ENCODE data around the gene DNMT3B. TPM values are rescaled to one million over a fixed set of nuclear protein-coding genes. Genes with fewer than 3 reads are reported as not detected.

The DNMT3B gene
- total RNA-seq, 1 donor from 2014 or later = 13.0 TPM

DNA sequence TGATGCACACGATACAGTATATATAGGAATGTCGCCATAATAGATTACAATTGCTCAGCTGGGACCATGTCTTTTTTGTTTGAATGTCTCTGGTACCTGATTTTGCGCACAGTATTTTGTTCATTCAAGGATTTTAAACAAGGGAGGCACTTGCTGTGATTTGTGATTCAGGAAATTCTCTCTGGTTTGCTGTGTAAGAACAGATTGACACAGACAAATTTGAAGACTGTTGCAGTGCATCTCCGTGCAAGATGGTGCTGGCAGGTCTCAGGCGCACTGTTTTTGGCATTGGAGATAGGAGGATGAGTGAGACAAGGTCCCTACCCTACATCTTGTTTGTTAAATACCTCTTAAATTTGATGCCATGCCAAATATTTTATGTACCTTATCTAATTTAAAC is 60.0 kb downstream of the DNMT3B start:
- DNase-seq (ENCODE audit: low read depth) = no peak

DNA sequence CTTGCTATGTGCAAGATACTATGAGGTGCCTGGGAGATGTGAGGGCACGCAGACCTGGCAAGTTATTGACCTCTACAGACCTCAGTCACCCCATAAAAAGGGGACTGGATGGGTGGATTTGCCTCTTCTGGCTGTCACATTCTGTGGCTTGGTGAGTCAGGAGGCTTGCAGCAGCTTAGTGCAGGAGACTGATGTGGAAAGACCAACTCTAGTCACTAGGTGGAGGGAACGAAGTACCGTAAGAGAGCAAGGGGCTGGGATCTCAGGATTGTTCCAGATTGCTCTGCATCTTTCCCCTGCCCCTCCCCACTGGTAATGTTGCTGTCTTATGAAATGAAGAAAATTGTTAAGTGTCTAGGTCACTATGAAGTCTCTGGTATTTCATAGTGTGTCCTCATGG is 60.9 kb downstream of the DNMT3B start:
- peak; percentile 83 for DNase-seq (ENCODE audit: low read depth)

DNA sequence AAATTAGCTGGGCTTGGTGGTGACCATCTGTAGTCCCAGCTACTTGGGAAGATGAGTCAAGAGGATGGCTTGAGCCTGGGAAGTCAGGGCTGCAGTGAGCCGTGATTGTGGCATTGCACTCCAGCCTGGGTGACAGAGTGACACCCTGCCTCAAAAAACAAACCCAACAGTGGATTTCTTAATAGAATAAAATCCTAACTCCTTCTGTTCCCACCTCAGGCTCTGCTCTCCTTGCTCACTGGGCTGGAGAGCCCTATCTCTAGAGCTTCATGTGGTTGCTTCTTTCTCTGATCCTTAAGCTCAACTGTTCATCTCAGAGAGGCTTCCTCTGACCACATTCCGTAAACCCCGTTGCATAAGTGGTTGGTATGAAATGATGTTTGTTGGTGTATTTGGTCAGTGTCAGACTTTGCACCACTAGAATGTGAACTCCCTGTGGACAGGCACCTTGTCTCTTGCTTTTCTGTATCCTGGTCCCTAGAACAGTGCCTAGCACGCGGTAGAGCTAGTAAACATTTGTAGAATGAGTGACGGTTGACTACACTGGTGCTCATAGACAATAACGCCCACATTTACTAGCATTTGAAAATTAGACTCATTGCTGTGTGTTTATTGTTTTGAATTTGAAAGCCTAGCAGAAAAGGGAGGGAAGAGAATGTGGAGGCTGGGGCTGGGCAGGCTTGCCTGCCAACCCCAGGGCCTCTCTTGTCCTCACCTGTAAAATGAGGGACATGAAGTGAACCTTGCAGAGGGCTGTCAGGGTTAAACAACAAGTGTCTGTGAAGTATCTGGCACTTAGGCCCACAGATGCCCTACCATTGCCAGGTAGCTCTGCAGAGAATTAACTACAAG is 61.8 kb downstream of the DNMT3B start:
- DNase-seq (ENCODE audit: low read depth) = peak; percentile 19

DNA sequence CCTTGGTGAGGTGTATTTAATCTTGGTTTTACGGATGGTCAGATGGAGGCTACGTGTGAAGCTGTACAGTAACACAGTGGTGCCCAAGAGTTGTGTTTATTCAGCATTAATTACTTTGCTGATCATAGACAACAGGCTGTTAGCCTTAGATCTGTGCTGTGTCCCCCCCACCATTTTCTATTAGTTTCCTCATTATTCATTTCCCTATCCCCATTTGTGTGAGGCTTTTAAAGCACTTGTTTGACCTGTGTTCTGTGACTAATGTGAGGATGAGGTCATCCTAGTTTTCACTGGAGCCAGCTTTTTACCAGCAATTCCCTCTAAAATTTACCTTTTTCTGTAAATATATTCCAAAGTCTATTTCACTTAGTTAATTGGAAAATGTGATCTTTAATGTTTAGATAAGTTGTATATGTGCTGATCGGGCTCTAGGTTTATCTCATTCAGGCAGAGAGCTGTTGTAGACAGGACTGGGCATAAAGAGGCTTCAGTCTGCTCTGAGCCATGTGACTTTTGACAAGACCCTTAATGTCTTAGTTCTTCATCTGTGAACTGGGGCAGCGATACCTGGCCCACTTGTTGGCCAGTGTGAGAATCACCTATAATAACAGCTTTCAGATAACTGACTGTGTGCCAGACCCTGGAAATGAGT is 66.0 kb downstream of the DNMT3B start:
- DNase-seq (ENCODE audit: low read depth) = peak; percentile 61

DNA sequence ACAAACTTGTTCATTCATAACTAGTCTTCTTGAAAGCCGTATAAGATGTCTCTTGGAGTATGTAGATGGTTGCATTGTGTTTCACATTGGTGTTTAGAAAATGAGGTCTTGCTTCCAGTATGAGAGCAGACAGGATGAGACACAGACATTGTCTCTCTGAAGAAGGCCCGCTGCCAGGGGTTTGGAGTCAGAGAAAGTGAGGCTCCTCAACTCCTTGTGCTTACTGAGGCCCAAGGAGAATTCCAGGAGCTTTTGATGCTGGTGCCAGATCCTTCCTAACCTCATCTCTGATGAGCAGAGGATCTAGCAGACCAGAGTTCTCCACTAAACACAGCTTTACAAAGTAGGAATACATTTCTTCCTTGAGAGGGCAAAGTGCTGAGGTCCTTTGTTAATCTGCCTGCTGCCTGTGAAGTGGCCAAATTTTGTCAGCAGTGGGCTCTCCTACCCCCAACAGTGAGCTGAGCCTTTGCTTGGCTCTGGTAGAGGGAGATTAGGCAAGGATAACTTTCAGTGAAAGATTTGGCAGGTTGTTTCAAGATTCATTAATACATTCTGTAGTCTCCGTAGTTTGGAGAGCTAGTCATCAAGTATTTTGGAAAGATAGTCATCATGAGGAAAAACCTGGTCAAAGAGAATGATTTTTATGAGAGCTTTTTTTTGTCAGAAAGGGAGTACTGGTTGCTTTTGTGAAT is 67.3 kb downstream of the DNMT3B start:
- DNase-seq (ENCODE audit: low read depth) = no peak

DNA sequence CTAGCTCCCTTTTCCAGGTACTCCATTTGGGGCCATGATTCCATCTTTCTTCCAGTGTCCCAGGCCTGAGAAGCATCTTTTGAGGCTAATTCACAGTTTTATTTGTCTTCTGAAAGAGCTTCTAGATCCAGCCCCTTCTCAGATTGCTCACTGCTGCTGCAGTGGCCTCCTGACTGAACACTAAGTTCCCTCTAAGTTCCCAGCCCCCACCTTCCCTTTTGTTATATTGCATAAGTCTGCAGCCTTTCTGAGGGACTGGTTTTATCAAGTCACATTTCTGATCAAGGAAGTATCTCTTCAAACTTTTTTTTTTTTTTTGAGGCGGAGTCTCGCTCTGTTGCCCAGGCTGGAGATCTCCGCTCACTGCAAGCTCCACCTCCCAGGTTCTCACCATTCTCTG is 68.3 kb downstream of the DNMT3B start:
- peak; percentile 75 for DNase-seq (ENCODE audit: low read depth)

DNA sequence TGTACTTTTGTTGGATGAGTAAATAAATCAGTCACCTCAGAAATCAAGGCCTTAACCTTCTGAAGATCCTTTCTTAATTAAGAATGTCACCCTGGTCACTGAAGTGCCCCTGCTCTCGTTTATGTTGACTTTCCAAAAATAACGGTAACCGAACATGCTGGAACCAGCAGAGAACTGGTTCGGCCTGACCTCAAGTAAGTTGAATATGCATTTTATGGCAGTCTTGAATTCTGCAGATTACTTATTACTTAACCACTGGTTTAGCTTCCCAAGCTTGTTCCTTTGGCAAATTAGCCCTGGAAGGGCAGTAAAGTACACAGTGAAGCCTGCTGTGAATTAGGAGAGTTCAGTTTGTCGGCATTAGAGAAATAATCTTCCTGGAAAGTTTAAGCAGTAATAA is 69.8 kb downstream of the DNMT3B start:
- peak; percentile 76 for DNase-seq (ENCODE audit: low read depth)

DNA sequence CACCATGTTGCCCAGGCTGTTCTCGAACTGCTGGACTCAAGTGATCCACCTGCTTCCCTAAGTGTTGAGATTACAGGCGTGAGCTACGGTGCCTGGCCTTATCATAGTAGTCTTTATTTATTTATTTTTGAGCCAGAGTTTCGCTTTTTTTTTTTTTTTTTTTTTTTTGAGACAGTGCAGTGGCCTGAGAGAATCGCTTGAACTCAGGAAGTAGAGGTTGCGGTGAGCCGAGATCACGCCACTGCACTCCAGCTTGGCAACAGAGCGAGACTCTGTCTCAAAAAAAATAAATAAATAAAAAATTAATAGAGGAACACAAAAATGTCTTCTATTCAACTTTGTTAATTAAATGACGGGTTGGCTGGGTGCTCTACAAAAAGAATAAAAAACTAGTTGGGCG is 70.5 kb downstream of the DNMT3B start:
- no peak for DNase-seq (ENCODE audit: low read depth)

DNA sequence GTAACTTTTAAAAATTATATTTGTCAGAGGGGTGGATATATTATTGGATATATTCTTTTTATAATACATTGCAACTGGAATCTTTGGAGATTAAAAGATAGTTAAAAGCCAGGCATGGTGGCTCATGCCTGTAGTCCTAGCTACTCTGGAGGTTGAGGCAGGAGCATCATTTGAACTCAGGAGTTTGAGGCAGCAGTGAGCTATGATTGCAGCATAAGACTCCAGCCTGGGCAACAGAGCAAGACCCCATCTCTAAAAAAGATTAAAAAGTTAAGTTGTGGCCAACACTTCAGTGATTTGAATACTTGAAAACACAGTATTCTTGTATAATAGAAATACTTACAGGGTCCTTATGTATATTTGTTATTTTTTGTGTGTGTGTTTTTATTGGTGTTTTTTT is 72.8 kb downstream of the DNMT3B start:
- DNase-seq (ENCODE audit: low read depth) = no peak

DNA sequence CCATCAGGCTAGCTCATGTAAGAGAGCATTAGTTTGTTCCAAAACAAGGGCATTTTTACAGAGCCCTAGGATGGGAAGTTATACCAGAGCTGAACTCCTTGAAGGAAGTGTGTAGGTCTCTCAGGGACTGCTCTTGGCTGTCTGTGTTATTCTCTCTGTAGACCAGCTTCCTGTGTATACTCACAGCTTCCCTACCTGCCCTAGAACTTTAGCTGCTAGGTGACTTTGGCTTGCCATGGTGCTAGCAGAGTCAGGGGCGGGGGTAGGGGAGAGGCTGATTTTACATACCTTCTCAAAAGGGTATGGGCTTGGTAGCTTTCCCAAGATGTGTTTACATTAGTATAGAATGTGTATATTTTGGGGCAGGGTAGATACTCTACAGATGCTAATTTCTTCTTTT is 75.0 kb downstream of the DNMT3B start:
- DNase-seq (ENCODE audit: low read depth) = no peak

DNA sequence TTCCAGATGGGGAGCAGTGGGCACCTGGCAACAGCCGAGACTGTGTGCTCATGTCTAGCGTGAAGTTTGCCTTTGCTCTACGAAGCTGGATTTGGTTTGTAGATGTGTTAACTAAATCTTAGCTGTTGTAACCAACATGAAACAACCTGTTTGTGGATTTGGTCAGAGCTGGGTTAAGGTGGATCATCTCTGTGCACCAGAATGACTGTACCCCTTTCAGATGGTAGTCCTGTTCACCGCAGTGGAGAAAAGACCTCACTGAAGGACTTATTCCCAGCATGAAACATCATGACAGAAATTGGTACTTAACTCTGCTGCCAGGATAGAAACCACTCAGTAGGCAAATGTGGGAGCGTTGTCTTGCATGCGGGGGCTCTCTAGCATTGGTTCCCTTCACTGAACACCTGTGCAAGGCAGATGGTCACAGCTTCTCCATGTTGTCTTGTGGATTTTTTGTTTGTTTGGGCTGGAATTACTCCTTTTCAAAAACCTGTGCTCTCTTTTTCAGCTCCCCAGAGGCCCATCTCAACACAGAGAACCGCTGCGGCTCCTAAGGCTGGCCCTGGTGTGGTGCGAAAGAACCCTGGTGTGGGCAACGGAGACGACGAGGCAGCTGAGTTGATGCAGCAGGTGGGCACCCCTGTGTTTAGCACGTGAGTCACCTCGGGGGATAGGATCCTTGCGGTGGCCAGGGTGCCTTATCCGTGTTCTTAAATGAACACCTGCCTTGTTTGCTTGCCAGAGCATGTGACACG is 77.2 kb downstream of the DNMT3B start:
- no peak for DNase-seq (ENCODE audit: low read depth)

DNA sequence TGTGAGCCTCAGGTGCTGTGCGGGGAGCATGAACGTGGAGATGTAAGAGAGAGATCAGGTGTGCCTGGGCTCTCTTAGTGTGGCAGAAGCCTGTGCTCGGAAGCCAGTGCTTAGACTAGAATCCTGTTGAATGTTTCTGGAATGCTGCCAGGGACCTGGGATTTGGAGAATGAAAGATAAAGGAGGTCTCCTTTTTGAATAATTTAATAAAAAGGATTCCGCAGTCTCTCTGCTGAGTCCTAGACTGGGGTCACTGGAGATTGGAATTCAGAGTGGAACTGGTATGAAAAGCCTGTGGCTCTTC is 77.7 kb downstream of the DNMT3B start:
- DNase-seq (ENCODE audit: low read depth) = no peak

DNA sequence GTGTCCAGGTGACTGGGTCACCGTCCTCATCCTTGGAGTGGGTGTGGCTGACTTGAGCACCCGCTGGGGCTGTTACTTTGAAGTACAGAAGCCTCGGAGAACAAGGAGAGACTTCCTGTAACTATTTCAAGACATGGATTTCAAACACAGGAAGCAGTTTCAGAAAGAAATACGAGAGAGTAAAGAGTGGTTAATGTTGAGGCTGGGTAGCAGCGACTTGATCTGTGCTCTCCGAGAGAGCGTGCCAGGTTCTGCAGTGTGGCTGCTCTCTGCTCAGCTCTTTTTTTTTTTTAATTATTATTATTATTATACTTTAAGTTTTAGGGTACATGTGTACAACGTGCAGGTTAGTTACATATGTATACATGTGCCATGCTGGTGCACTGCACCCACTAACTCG is 79.0 kb downstream of the DNMT3B start:
- DNase-seq (ENCODE audit: low read depth) = no peak

DNA sequence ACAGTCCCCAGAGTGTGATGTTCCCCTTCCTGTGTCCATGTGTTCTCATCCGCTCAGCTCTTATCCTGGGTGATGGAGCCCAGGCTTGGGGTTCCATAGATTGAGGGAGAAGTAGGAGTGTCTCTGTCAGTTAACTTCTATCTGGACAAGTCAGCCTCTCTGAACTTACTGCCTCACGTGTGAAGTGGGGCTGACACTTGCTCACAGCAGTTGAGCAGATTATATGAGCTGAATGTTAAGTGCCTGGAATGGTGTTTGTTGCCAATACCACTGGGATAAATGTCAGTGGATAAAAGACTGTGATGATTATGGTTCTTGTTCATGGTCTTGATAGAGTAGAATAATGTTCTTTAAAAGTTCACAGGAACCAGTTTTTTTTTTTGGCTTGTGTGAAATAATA is 79.4 kb downstream of the DNMT3B start:
- no peak for DNase-seq (ENCODE audit: low read depth)

DNA sequence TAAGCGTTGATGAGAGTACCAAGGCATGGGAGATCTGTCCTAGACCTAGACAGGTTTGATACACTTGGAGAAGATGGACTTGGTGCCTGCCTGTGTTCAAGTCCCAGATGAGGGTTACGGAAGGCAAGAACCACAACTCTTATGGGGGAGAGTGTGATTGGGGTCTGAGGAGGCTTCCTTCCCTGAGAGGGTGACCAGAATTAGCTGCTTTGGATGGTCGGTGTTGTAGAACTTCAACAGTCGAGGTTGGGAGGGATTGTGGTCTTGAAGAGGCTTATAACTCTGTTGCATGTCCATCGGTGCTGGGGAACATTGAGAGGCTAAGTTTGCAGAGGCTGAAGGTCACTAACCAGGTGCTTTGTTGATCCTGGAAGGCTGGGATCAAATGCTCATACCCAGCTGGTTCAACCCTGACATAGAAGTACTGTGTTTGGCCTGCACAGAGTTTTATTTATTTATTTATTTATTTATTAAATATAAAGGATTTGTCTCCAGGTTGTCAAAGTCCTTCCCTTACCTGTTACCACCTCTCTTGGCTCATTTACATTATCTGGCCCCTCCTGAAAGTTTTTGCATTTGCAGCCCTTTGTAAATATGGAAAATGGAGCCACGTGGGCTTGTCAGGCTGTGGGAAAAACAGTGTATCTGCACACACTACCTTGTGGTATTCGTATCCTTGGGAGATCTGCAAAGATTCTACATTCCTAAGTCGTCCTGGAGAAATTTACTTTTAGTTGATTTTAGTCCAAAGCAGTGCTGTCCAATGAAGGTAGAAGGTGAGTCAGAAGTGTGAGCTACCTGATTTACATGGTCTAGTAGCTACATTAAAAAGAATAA is 80.7 kb downstream of the DNMT3B start:
- no peak for DNase-seq (ENCODE audit: low read depth)

DNA sequence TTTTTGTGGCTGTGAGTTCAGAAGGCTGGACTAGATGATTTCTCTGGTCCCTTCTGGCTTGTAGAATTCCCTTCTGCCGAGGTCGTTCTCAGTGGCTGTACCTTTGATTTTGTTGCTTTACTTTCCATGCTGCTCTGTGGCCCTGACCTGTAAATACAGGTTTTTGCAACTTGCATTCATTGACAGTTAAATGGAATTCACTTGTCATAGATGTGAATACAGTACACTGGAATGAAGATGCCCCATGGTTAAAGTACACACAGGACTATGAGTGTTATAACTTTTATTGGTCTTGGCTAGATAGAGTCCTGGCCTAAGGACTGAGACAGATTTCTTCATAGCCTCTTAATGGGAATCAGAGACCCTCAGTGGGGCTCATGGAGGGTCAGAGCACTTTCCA is 83.6 kb downstream of the DNMT3B start:
- DNase-seq (ENCODE audit: low read depth) = no peak

DNA sequence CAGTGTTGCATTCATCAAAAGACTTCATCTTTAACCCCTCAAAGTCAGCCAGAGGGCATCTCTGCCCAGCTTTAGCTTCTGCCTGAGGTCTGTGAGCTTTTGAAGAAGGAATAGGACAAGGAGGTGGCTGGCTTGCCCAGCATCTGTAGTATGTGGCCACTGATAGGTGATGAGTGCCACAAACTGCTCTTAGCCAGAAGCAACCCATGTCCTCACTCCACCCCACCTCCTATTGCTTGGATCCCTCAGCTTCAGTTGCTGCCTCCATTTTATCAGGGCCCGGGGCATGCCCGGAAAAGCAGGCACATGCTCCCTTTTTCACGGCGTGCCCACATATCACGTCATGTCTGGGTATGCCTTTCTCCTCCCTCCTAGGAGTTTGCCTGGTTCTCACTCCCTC is 84.7 kb downstream of the DNMT3B start:
- DNase-seq (ENCODE audit: low read depth) = no peak

DNA sequence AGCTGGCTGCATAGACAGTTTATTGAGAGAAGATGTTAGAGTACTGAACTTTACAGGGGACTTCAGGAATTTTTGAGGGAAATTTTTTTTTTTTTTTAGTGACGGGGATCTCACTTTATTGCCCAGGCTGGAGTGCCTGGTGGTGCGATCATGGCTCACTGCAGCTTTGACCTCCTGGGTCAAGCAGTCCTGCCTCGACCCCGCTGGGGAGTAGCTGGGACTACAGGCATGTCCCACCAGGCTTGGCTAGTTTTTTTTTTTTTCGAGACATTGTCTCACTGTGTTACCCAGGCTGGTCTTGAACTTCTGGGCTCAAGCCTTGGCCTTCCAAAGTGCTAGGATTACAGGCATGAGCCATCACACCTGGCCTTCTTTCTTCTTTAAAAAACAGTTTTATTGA is 85.8 kb downstream of the DNMT3B start:
- DNase-seq (ENCODE audit: low read depth) = no peak

DNA sequence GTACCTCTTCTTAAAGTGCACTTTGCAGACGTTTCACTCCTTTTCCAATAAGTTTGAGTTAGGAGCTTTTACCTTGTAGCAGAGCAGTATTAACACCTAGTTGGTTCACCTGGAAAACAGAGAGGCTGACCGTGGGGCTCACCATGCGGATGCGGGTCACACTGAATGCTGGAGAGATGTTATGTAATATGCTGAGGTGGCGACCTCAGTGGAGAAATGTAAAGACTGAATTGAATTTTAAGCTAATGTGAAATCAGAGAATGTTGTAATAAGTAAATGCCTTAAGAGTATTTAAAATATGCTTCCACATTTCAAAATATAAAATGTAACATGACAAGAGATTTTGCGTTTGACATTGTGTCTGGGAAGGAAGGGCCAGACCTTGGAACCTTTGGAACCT is 86.7 kb downstream of the DNMT3B start:
- DNase-seq (ENCODE audit: low read depth) = no peak

DNA sequence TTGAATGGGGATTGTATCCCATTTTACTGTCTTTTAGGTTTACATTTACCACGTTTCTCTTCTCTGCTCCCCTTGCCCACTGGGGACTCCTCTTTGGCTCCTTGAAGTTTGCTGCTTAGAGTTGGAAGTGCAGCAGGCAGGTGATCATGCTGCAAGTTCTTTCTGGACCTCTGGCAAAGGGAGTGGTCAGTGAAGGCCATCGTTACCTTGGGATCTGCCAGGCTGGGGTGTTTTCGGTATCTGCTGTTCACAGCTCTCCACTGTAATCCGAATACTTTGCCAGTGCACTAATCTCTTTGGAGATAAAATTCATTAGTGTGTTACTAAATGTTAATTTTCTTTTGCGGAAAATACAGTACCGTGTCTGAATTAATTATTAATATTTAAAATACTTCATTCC is 87.4 kb downstream of the DNMT3B start:
- no peak for DNase-seq (ENCODE audit: low read depth)

DNA sequence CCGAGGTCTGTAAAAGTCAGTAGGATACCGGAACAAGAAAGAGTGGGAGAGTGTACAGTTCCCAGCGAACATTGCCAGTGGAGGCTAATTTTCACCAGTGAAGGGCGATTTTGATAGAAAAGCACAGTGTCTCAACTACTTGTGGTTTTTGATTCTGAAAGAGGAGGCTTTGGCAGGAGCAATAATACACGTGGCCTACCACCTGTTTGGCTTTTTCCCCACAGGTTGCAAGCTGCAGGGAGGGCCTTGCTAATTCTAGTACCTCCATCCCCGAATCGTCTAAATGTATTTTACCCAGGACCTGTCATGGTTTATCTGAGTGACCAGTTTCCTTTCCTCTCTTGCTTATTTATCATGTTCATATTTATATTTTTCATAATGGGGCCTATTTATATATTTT is 93.2 kb downstream of the DNMT3B start:
- no peak for DNase-seq (ENCODE audit: low read depth)

DNA sequence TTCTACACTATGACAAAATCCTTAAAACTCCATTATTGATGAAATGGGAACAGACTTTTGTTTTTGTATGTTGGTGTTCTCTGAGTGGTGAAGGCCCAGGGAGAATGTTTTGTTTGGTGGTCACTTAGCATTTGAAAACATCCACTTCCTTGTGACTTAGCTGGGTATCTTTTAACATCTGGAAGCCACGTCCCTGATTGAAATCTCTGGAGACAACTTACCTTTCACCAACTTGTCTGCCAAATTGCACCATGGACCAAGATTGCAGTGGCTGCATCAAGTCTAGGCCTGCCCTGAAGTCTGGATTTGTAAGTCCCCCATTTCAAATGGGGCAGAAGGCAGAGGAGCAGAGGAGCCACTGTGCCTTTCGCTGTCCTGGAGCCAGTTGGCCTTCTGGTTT is 96.0 kb downstream of the DNMT3B start:
- DNase-seq (ENCODE audit: low read depth) = no peak

All from renal cortical epithelial cell (primary cell).